Neutrophil (primary cell): ENCODE results near the gene BDH1.

Experiments
- H3K27ac ChIP-seq: fragments of 200-600 bp; sonication (generic); 2 replicates; pipeline ENCODE4 v1.5.1; 2016; ENCODE audit warnings: mild to moderate bottlenecking, moderate library complexity
- H3K27me3 ChIP-seq: fragments of 200-600 bp; sonication (generic); 2 replicates; pipeline ENCODE4 v1.6.0; 2016; ENCODE audit warnings: mild to moderate bottlenecking
- H3K36me3 ChIP-seq: fragments of 200-600 bp; sonication (generic); 2 replicates; pipeline ENCODE4 v1.5.1; 2017
- H3K4me1 ChIP-seq, 2 experiments: fragments of 200-600 bp in 1 of 2; sonication (generic) in 1 of 2; 1 replicate in 1 of 2; 2 replicates in 1 of 2; pipeline versions ENCODE4 v1.5.1 to v1.6.1; 2013 to 2016; ENCODE audit warnings: low read depth in 1 of 2, low read length in 1 of 2, mild to moderate bottlenecking in 1 of 2, moderate library complexity in 1 of 2; ENCODE audit not compliant: control insufficient read depth in 1 of 2, insufficient read depth in 1 of 2
- H3K4me3 ChIP-seq, 2 experiments: fragments of 200-600 bp in 1 of 2; sonication (generic) in 1 of 2; 1 replicate in 1 of 2; 2 replicates in 1 of 2; pipeline ENCODE4 v1.5.1; 2013 to 2016; ENCODE audit warnings: low read depth in 1 of 2, low read length in 1 of 2, mild to moderate bottlenecking in 1 of 2, moderate library complexity in 1 of 2
- H3K9me3 ChIP-seq: fragments of 200-600 bp; sonication (generic); 2 replicates; pipeline ENCODE4 v1.5.1; 2016
- TF ChIP-seq, protein P1 (sequence below): fragments of 200-600 bp; sonication (generic); IDR thresholded peaks from 2 replicates; pipeline ENCODE4 v1.5.1; 2016; ENCODE audit warnings: antibody characterized with exemption

The BDH1 gene

DNA sequence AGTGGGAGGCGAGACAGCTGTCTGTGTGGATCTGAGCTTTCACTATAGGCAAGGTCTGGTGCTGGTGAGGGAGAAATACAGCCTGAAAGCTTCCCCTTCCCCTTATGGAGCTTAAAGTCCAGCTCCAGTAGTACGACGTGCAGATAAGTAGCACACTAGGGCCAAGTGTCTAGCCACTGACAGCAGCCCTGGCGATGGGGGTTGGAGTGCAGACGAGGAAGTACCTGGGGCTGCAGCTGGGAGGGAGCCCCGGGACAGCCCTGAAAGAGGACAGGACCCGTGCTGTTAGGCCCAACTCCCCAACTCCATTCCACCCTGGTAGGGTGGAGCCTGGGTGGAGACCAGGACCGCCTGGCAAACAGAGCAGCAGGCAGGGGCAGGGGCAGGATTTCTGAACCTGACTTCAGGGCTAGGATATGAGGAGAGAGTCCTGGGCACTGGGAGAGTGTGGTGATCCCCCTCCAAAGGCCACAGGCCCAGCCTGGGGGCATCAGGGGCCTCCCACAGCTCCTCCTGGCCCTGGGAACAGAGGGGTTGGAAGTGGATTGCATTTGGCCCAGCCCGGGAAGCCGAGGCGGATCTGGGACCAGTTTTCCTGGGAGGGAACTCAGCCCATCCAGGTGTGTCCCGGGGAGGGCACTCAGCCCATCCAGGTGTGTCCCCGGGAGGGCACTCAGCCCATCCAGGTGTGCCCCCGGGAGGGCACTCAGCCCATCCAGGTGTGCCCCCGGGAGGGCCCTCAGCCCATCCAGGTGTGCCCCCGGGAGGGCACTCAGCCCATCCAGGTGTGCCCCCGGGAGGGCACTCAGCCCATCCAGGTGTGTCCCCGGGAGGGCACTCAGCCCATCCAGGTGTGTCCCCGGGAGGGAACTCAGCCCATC lies 42.8 kb downstream of the BDH1 start:
- no peak overlapping the region for H3K27ac ChIP-seq
- no peaks in the 10 kb centered on the region for H3K27me3 ChIP-seq
- H3K4me3 ChIP-seq: no peak overlapping the region
- H3K36me3 ChIP-seq: peaks cover 48% of the 10 kb centered on the region
- H3K4me1 ChIP-seq: peaks cover 12 to 13% of the 10 kb centered on the region in 2 experiments
- TF ChIP-seq, protein P1, sequence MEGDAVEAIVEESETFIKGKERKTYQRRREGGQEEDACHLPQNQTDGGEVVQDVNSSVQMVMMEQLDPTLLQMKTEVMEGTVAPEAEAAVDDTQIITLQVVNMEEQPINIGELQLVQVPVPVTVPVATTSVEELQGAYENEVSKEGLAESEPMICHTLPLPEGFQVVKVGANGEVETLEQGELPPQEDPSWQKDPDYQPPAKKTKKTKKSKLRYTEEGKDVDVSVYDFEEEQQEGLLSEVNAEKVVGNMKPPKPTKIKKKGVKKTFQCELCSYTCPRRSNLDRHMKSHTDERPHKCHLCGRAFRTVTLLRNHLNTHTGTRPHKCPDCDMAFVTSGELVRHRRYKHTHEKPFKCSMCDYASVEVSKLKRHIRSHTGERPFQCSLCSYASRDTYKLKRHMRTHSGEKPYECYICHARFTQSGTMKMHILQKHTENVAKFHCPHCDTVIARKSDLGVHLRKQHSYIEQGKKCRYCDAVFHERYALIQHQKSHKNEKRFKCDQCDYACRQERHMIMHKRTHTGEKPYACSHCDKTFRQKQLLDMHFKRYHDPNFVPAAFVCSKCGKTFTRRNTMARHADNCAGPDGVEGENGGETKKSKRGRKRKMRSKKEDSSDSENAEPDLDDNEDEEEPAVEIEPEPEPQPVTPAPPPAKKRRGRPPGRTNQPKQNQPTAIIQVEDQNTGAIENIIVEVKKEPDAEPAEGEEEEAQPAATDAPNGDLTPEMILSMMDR: no peak
- H3K9me3 ChIP-seq: no peaks in the 10 kb centered on the region

DNA sequence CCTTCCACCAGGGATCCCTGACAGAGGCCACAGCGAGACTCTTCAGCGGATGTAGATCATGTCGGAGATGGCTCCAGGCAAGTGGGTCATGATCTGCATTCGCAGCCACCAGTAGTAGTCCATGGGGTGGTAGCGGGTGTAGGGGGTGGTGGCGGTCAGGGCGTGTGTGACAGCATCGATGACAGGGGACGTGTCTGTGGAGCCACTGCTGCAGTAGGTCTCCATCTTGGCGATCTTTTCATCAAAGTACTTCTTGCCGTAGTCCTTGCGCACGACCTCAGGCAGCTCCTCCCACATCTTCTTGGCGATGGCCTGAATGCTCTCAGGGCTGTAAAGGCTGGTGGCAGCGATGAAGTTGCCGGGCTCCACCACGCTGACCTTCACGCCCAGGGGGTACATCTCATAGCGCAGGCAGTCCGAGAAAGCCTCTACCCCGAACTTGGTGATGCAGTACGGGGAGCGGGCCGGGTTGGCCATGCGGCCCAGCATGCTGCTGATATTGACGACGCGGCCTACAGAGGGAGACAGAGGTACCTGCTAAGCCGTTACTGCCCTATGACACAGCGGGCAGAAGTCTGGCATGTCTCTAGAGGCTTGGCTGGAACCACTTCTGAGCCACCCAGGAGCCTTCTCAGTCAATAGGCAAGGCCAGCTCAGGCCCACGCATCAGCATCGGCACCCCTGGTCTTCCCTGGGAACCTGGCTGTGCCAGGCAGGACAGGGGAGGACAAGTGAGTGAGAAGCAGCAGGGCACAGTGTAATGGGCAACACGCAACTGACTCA lies 43.7 kb downstream of the BDH1 start:
- H3K4me1 ChIP-seq: peaks cover 12 to 13% of the 10 kb centered on the region in 2 experiments
- TF ChIP-seq, protein P1: no peak
- H3K27me3 ChIP-seq: no peaks in the 10 kb centered on the region
- H3K9me3 ChIP-seq: no peaks in the 10 kb centered on the region
- H3K36me3 ChIP-seq: peaks cover 48% of the 10 kb centered on the region
- no peak overlapping the region for H3K4me3 ChIP-seq
- no peak overlapping the region for H3K27ac ChIP-seq

DNA sequence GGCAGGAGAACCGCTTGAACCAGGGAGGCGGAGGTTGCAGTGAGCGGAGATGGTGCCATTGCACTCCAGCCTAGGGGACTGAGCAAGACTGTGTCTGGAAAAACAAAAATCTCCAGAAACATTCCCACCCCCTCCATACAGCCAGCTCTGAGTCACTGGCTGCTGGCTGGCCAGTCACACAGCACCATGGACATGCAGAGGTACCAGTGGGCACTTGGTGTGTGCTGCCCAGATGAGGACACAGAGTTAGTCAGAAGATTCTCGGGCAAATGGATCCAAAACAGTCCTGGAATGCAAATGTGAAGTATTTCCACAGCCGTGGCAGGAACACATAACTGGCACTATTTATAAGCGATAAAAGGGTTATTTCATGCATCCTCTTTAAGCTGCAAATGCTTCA lies 44.6 kb downstream of the BDH1 start:
- H3K36me3 ChIP-seq: peaks cover 48% of the 10 kb centered on the region
- no peaks in the 10 kb centered on the region for H3K27me3 ChIP-seq
- peaks cover 8% of the 10 kb centered on the region in 2 experiments for H3K4me1 ChIP-seq
- no peak overlapping the region for H3K27ac ChIP-seq
- H3K4me3 ChIP-seq: no peak overlapping the region
- TF ChIP-seq, protein P1: no peak
- no peaks in the 10 kb centered on the region for H3K9me3 ChIP-seq

DNA sequence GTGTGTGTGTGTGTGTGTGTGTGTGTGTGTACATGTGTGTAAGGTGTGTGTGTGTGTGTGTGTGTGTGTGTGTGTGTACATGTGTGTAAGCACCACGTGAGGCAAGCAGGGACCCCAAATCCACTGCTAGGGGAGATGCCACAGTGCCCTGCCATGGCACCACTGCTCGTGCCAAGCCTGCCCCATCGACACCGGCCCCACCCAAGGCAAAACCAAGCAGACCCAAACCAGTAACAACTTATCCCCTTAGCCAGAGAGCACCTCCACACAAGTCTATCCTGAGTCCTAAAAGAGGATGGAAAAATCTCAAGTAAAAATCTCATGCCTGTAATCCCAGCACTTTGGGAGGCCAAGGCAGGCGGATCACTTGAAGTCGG lies 45.1 kb downstream of the BDH1 start:
- Histone ChIP-seq H3K4me3 (no peak overlapping the region), H3K4me1 (peaks cover 8% of the 10 kb centered on the region in 2 experiments), H3K27ac (no peak overlapping the region), H3K27me3 (no peaks in the 10 kb centered on the region), H3K9me3 (no peaks in the 10 kb centered on the region), H3K36me3 (peaks cover 46% of the 10 kb centered on the region)
- TF ChIP-seq, protein P1: no peak

DNA sequence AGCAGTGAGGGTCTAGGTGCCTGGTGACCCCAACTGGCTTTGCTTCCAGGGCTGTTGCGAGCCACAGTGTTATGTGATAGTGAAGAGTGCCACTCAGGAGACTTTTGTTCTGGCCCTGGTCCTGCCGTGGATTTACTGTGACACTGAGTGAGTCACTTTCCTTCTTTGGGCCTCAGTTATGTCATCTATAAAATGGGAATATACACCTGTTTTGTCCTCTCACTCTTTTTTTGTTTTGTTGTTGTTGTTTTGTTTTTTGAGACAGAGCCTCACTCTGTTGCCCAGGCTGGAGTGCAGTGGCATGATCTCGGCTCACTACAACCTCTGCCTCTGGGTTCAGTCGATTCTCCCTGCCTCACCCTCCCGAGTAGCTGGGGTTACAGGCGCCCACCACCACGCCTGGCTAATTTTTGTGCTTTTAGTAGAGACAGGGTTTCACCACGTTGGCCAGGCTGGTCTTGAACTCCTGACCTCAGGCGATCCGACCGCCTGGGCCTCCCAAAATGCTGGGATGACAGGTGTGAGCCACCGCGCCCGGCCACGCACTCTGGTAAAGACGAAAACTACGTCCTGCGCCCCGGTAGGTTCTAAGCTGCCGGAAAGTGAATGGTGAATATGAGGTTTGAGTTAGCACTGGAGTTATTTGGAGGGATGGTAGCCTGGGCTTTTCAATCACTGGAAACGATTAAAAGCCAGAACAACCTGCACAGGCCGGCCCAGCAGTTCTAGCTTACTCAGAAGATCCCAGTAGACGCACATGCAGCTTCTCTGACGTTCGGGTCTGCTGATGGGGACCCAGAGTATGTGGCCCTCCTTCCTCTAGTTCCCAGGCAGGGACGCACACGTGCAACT lies 46.6 kb downstream of the BDH1 start:
- H3K27me3 ChIP-seq: no peaks in the 10 kb centered on the region
- no peak overlapping the region for H3K27ac ChIP-seq
- TF ChIP-seq, protein P1: no peak
- no peak overlapping the region for H3K4me3 ChIP-seq
- H3K9me3 ChIP-seq: no peaks in the 10 kb centered on the region
- H3K4me1 ChIP-seq: peaks cover 8% of the 10 kb centered on the region in 2 experiments
- H3K36me3 ChIP-seq: peaks cover 32% of the 10 kb centered on the region
